HG03060 (cell line): Measurements from ENCODE around the gene UBXN6.

Experiments
- ATAC-seq: cut with Tn5 transposase; IDR thresholded peaks from one replicate; pipeline ENCODE4 v1.9.1; 2021; ENCODE audit warnings: low read depth, moderate number of reproducible peaks; ENCODE audit not compliant: unreplicated experiment

The UBXN6 gene

DNA sequence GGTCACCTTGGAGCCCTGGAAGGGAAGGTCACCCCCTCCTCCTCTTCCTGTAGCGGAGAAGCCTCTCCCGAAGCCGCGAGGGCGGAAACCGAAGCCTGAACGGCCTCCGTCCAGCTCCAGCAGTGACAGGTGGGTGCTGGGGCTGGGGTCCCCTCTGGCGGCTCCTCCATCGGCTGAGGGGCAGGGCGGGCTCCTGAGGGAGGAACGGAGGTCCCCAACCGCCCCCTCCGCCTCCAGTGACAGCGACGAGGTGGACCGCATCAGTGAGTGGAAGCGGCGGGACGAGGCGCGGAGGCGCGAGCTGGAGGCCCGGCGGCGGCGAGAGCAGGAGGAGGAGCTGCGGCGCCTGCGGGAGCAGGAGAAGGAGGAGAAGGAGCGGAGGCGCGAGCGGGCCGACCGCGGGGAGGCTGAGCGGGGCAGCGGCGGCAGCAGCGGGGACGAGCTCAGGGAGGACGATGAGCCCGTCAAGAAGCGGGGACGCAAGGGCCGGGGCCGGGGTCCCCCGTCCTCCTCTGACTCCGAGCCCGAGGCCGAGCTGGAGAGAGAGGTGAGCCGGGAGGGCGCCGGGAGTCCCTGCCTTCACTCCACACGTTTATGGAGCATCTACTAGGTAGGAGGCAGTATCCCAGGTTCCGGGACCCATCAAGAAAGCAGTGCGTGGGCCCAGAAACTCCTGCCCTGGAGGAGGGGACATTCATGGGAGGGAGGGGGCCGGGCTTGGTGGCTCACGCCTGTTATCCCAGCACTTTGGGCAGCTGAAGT, 36.5 kb upstream of the UBXN6 start:
- no peak for ATAC-seq

DNA sequence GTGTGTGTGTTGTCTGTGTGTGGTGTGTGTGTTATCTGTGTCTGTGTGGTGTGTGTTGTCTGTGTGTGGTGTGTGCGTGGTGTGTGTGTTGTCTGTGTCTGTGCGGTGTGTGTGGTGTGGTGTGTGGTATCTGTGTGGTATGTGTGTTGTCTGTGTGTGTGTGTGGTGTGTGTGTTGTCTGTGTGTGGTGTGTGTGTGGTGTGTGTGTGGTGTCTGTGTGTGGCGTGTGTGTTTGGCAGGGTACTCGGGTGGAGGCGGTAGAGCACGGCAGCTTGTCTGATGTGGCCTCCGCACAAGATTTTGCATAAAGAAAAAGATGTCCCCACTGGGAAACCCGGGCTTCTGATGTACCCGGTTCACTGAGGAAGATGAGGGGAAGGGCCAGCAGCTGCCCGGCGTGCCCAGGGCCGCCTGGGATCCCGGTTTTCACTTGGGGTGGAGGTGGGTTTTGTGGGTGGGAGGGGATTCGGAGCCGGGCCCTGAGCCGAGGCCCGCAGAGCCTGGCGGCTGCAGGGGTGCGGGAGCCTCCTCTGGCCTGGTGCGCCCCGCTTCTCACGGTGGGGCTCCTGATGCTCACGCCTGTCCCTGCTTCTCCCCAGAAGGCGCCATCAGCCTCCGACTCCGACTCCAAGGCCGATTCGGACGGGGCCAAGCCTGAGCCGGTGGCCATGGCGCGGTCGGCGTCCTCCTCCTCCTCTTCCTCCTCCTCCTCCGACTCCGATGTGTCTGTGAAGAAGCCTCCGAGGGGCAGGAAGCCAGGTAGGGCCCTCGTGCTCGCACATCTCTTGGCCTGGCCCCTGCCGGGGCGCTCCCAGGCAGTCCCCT, 35.7 kb upstream of the UBXN6 start:
- no peak for ATAC-seq

DNA sequence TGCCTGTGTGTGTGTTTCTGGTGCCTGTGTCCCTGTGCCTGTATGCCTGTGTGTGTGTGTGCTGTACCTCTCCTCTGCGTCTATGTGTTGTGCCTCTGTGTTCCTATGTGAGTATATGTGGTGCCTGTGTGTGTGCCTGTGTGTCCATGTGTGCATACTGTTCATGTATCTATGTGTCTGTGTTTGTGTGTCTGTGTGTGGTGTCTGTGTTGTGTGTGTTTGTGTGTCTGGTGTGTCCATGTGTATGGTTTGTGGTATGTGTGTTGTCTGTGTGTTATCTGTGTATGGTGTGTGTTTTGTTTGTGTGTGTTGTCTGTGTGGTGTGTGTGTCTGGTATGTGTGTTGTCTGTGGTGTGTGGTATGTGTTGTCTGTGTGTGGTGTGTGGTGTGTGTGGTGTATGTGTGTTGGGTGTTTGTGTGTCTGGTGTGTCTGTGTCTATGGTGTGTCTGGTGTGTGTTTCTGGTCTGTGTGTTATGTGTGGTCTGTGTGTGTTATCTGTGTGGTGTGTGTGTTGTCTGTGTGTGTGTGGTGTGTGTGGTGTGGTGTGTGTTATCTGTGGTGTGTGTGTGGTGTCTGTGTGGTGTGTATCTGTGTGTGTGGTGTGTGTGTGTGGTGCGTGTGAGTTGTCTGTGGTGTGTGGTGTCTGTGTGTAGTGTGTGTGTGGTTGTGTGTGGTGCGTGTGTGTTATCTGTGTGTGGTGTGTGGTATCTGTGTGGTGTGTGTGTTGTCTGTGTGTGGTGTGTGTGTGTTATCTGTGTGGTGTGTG, 34.9 kb upstream of the UBXN6 start:
- no peak for ATAC-seq

DNA sequence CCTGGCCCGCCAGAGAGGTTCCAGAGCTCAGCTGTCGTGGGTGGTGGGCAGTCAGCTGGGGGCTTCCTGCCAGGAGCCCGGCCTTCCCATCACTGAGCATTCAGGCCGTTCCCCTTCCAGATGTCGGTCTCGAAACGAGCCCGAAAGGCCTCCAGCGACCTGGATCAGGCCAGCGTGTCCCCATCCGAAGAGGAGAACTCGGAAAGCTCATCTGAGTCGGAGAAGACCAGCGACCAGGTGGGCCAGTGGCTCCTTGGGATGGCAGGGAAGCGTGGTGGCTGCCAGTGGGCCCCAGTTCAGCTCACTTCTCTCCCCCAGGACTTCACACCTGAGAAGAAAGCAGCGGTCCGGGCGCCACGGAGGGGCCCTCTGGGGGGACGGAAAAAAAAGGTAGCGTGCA, 33.9 kb upstream of the UBXN6 start:
- ATAC-seq: no peak

DNA sequence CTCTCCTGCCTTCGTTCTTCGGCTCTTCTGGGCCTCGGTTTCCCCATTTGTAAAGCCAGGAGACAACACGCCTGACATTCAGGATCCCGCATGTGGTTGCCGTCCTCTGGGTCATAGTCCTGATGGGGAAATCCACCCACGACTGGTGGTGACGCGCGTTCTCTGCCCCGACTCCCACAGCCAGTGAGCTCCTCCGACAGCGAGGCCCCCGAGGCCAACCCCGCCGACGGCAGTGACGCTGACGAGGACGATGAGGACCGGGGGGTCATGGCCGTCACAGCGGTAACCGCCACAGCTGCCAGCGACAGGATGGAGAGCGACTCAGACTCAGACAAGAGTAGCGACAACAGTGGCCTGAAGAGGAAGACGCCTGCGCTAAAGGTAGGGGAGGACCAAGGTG, 30.9 kb upstream of the UBXN6 start:
- no peak for ATAC-seq

DNA sequence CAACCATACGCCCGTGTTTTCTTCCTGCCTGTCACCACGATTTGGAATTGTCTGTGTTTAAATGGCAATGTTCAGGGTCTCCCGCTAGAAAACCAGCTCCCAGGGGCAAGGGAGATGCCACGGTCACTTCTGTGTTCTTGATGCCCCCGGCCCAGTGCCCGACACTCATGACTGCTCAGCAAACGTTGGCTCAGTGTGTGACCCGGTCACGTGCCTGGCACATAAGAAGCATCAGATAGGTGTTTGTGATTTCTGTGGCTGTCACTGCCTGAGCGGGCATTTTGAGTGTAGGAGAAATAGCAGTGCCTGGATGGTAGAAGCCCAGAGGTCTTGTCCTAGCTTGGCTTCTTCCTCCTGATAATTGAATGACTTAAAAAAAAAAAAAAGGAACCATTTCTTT, 30.0 kb upstream of the UBXN6 start:
- no peak for ATAC-seq

DNA sequence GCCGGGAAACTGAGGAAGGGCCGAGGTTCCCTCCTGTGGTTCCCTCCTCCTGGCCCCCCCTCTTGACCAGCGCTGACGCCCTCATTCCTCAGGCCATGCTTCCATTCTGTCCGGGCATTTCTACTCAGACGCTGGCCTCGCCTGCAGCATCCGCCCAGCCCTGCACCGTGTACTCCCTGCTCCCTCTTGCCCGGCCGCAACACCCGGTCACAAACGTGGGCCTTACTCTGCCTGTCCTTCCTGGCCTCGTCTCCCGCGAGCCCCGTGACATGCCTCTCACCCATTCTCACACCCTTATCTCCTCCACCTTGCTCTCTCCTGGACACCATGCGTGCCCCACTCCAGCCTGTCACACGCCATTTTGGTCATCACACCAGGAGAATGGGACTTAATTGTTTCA, 25.8 kb upstream of the UBXN6 start:
- ATAC-seq: no peak

DNA sequence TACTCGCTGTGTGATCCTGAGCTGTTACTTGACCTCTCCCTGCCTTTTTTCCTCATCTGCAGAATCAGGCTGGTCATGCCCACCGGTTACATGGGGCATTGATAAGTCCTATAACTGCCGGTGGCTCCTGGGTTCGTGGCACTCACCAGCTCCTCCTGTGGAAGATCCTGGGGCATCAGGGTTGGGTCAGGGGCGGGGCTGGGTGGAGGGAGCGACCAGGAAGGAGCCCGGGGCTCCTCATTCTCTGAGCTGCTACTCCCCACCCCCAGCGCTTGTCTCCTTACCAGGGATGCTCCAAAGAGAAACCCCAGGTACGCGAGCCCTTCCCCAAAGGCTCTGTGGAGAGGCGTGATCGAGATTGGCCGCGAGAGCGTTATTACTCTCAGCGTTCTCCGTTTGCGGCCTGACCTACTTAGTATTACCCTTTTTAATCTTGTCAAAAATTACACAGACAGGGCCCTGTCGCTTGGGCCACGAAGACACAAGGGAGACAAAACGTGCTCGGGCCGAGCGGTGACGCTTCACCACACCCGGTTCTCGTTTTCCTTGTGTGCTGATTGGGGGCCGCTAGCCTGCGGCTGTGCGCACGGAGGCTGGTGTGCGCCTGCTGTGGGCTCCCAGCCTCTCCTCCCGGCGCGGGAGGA, 25.2 kb upstream of the UBXN6 start:
- no peak for ATAC-seq

DNA sequence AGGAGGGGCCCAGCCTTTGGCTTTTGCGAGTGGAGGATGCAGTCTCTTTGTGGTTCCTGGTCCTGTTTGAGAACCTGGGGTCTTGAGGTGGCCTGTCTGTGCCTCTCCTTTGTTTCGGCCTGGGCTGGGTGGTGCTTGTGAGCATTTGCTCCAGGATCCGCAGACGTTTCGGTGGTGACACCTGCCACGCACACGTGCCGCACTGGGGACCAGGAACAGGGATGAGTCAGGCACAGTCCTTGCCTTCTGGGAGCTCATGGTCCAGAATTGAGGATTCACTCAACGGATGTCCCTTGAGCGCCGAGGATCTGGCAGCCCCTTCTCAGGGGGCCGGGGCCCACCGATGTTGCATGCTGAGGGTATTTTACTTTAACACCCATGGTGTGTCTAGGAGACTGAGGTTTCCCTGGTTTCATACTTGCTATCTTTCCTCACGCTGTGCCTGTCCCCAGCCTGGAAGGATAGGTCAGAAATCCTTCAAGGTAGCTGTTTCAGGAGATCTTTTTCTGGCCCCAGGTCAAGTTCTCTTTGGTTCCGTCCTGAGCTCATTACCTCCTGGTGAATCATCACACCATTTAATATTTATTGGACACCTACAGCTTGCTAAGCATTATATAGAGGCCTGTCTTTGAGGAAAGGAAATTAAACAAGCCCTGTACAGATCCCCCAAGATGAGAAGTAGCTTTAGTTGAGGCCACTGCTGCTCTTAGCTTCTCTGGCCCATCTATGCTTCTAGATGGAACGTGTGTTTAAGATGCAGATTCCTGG, 19.6 kb upstream of the UBXN6 start:
- ATAC-seq: no peak

DNA sequence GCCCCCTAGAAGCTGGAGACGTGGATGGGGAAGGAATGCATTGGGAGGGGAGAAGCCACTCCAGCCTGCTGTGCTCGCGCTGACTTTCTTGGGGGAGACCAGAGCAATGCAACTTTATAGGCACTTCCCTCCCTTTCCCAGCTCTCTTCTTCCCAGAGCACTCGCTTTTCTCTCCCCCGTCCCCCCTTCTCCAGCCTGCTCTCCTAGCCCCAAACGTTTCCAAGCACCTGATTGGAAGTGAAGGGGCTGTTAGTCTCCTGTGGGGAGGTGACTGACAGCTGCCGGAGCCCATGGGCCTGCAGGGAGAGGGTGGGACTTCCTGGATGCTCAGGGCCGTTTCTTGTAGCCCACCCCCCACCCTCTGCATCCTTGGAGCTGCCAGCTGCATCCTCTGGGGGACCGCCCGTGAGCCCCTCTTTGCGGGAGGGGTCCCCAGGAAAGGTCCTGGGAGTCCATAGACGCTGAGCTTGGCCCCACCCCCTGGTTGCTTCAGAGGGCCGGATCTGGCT, 17.0 kb upstream of the UBXN6 start:
- ATAC-seq: no peak

DNA sequence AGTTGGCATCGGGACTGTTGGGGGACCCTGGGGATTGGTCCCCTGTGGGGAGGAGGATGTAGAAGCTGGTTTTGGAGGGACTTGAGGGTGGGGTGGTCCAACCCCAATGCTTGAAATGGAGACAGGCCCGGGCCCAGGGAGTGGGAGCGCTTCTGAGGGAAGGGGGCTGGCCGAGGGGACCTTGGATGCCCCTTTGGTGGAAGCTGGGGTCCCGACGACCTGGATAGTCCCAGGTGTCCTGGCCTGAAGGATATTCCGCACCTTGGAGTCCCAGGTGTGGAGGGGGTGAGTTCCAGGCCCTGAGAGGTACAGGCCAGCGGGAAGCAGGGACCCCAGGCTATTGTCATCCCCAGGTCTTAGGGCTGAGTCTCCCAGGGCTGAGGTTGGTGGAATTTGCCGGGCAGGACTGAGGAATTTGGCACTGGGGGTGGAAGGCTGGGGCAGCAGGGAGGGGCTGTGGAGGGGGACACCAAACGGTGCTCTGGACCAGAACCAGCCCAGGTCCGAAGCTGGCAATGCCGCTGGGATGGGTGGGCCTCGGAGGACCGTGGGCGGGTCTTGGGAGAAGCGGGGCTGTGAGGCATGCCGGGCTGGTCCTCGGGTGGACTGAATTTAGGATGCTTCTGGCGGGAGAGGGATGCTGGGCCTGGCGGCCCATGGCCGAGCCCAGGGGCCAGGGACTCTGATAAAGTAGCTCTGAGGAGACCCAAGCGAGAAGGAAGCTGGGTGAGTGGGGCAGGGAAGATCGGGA, 16.3 kb upstream of the UBXN6 start:
- no peak for ATAC-seq

DNA sequence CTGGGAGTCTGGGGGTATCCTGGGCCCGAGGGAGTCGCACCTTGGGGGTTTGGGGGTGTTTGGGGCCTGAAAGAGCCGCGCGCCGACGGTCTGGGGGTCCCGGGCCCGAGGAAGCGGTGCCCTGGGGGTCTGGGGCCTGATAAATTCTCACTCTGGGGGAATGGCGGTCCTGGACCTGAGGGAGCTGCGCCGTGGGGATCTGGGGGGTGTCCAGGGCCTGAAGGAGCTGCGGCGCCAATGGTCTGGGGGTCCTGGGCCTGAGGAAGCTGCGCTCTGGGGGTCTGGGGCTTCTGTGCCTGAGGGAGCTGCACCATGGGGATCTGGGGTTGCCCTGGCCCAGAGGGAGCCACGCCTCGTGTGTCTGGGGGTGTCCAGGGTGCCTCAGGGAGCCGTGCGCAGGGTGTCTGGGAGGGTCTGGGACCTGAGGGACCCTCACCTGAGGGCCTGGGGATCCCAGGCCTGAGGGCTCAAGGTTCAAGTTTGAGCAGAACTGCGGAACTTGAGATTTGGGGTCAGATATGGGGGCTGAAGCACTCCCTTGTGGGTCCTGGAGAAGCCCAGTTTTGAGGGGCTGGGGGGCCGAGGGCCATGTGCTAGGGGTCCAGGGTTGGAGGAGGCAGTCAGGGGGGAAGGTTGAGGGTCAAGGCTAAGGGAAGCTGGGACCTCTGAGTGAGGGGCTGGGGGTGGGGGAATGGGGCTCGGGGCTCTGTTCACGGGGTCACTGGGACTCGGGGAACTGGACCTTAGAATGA, 15.6 kb upstream of the UBXN6 start:
- ATAC-seq: no peak

DNA sequence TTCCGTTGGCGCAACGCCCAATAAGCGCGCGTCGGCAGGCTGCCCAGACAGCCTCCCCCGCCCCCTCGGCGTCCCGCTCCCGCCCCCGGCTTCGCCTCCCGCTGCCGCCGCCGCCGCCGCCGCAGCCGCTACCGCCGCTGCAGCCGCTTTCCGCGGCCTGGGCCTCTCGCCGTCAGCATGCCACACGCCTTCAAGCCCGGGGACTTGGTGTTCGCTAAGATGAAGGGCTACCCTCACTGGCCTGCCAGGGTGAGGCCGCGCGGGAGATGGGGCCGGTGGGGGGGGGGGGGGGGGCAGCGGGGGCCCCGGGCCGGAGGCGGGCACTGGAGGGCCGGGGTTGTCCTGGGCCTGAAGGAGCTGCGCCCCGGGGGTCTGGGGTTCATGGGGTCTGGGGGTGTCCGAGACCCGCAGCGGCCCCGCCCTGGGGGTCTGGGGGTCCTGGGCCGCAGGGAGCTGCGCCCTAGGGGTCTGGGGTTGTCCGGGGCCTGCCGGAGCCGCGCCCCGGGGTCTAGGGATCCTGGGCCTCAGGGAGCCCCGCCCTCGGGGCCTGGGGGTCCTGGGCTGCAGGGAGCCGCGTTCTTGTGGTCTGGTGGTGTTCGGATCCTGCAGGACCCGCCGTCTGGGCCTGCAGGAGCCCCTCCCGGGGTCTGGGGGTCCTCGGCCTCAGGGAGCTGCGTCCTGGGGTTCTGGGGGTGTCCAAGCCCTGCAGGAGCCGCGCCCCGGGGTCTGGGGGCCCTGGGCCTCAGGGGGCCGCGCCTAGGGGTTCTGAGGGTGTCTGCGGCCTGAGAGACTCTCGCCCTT, 14.8 kb upstream of the UBXN6 start, which contains the start of gene HDGFL2:
Gene HDGFL2, plus strand, starts transcription at position 124 of the 801 bp plus-strand sequence. Its CDS starts 54 bp downstream, at position 178.
- ATAC-seq: no peak

DNA sequence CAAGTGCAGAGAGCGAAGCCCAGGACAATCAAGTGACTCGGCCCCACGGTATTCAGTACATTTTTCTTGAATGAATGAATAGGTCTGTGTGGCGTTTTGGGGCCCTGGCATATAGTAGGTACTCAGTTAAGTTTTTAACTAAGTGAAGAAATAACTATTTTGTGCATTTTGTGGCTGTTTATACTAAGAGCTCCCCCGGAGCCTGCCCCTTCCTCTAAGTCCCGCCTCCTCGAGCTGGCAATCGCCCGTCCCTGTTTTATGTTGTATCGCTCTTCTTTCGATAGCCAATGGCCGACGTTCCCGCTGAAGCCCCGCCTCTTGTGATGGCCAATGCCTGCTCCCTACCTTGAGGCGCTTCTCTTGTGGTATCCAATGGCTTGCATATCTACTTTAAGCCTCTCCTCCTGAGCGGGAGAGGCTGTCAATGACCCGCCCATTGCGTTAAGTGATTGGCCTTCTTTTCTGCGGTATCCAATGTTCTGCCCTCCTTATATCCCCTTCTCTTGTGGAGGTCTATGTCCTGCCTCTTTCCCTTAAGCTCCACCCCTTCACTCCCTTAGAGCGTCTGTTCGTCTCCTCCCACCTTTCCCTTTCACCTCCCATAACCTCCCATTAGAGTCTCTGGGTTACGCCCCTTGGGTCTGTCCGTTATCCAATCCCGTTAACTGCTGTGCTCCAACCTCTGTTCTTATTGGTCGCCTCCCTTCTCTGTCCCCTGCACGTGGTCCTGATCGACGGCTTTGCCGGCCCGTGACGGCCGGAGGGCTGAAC, 14.0 kb upstream of the UBXN6 start:
- peak; percentile 82 for ATAC-seq

DNA sequence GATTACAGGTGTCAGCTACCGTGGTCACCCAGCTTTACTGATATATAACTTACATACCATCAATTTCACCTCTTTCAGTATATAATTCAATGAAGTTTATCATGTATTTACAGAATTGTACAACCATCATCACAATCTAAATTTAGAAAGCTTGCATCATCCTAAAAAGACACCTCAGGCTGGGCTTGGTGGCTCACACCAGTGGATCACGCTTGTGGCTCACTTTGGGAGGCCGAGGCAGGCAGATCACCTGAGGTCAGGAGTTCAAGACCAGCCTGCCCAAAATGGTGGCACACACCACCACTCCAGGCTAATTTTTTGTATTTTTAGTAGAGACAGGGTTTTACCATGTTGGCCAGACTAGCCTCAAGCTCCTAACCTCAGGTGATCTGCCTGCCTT, 10.2 kb upstream of the UBXN6 start:
- ATAC-seq: no peak

DNA sequence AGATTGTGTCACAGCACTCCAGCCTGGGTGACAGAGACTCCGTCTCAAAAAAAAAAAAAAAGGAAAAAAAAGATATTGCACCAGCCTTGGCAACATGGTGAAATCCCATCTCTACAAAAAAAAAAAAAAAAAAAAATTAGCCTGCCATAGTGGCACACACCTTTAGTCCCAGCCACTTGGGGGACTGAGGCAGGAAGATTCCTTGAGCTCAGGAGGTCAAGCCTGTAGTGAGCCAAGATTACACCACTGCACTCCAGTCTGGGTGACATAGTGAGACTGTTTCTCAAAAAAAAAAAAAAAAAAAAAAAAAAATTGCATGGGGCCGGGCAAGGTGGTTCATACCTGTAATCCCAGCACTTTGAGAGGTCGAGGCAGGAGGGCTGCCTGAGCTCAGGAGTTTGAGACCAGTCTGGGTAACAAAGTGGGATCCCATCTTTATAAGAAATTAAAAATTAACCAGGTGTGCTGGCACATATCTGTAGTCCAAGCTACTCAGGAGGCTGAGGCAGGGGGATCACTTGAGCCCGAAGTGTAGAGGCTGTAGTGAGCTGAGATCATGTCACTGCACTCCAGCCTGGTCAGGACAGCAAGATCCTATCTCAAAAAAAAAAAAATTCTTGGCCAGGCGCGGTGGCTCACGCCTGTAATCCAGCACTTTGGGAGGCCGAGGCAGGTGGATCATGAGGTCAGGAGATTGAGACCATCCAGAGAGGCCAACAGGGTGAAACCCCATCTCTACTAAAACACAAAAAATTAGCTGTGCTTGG, 7.4 kb upstream of the UBXN6 start:
- ATAC-seq: no peak
